HG02642 (cell line): Measurements from ENCODE around the gene TAF11L4.
"Not testable (repeated sequence)": the region's sequence is repeated elsewhere in the genome, so short reads cannot be mapped to it uniquely, and the experiment has no call there.

Experiments
- ATAC-seq: cut with Tn5 transposase; IDR thresholded peaks from one replicate; pipeline ENCODE4 v1.9.1; 2021; ENCODE audit warnings: mild to moderate bottlenecking; ENCODE audit not compliant: unreplicated experiment, poor library complexity

The TAF11L4 gene

GRCh38 chr5:17521501-17521900 is at the start of gene TAF11L4:
Gene TAF11L4 (plus strand): TSS chr5:17521801.
- not testable (repeated sequence) for ATAC-seq

- not testable (repeated sequence) for ATAC-seq
These were observed 46.5 kb upstream of the TAF11L4 start for GRCh38 chr5:17475064-17475463.

- no peak for ATAC-seq
These were observed 44.6 kb upstream of the TAF11L4 start for GRCh38 chr5:17477043-17477442.

GRCh38 chr5:17477573-17478265 is 43.9 kb upstream of the TAF11L4 start:
- no peak for ATAC-seq

GRCh38 chr5:17481378-17481777 is 40.2 kb upstream of the TAF11L4 start:
- ATAC-seq, result no peak

GRCh38 chr5:17482790-17483189 is 38.8 kb upstream of the TAF11L4 start:
- no peak for ATAC-seq

GRCh38 chr5:17486464-17487173 is 35.0 kb upstream of the TAF11L4 start:
- ATAC-seq, result not testable (repeated sequence)

GRCh38 chr5:17487174-17487512 is 34.5 kb upstream of the TAF11L4 start:
- no peak for ATAC-seq

GRCh38 chr5:17491257-17491656 is 30.3 kb upstream of the TAF11L4 start:
- not testable (repeated sequence) for ATAC-seq

GRCh38 chr5:17492770-17493169 is 28.8 kb upstream of the TAF11L4 start:
- ATAC-seq, result no peak

GRCh38 chr5:17497446-17497845 is 24.2 kb upstream of the TAF11L4 start:
- ATAC-seq, result no peak

- not testable (repeated sequence) for ATAC-seq
These were observed 23.7 kb upstream of the TAF11L4 start, which contains the start of gene TAF11L2 for GRCh38 chr5:17497931-17498330. Gene TAF11L2 (plus strand): TSS chr5:17498231.

GRCh38 chr5:17511775-17512325 is 9.8 kb upstream of the TAF11L4 start:
- ATAC-seq, result no peak

- ATAC-seq, result not testable (repeated sequence)
These were observed 4.1 kb upstream of the TAF11L4 start for GRCh38 chr5:17517526-17517925.

GRCh38 chr5:17518067-17518466 is 3.5 kb upstream of the TAF11L4 start, which contains the start of gene TAF11L3:
Gene TAF11L3 (plus strand): TSS chr5:17518367.
- not testable (repeated sequence) for ATAC-seq

GRCh38 chr5:17519508-17519907 is 2.1 kb upstream of the TAF11L4 start:
- not testable (repeated sequence) for ATAC-seq

- ATAC-seq, result not testable (repeated sequence)
These were observed 3.3 kb downstream of the TAF11L4 start, which contains the start of gene TAF11L5 for GRCh38 chr5:17524935-17525334. Gene TAF11L5 (plus strand): TSS chr5:17525235.

GRCh38 chr5:17526504-17526903 is 4.9 kb downstream of the TAF11L4 start:
- not testable (repeated sequence) for ATAC-seq

- not testable (repeated sequence) for ATAC-seq
These were observed 6.8 kb downstream of the TAF11L4 start, which contains the start of gene TAF11L6 for GRCh38 chr5:17528369-17528768. Gene TAF11L6 (plus strand): TSS chr5:17528669.
